ENCODE data around the gene PTPRC.

DNA sequence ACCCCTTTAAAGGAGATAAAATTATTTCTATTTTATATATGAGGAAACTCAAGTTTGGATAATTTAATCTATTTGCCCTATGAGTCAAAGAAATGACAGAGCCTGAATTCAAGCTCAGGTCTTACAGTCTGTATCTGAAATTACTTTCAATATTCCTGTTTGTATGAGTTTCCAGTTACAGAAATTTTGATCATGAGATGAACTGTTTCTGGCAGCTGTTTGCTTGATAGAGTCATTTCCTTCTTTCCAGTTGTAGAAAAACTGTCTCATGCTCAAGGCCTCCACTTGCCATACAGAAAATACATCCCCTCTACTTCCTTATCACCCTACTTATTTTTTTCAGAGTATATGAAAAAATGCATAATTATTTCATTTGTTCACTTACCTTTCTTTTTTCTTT lies 87.6 kb downstream of the PTPRC start:
- TF ChIP-seq, protein P1, sequence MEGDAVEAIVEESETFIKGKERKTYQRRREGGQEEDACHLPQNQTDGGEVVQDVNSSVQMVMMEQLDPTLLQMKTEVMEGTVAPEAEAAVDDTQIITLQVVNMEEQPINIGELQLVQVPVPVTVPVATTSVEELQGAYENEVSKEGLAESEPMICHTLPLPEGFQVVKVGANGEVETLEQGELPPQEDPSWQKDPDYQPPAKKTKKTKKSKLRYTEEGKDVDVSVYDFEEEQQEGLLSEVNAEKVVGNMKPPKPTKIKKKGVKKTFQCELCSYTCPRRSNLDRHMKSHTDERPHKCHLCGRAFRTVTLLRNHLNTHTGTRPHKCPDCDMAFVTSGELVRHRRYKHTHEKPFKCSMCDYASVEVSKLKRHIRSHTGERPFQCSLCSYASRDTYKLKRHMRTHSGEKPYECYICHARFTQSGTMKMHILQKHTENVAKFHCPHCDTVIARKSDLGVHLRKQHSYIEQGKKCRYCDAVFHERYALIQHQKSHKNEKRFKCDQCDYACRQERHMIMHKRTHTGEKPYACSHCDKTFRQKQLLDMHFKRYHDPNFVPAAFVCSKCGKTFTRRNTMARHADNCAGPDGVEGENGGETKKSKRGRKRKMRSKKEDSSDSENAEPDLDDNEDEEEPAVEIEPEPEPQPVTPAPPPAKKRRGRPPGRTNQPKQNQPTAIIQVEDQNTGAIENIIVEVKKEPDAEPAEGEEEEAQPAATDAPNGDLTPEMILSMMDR (conservative IDR thresholded peaks at IDR 0.05 in 1 of 2, IDR thresholded peaks at IDR 0.05 in 1 of 2; ENCODE audit: low read depth in 1 of 2, low read length in 2 of 2): no peak
- no peak for TF ChIP-seq EZH2 (IDR thresholded peaks at IDR 0.05; ENCODE audit: low read length, missing control alignments)
